Epithelial cell of proximal tubule (primary cell): ENCODE data around the gene ERMARD. TPM values are rescaled to one million over a fixed set of nuclear protein-coding genes. Genes with fewer than 3 reads are reported as not detected.

Experiments
- DNase-seq: peaks from one replicate; pipeline ENCODE4 v3.0.0-alpha.2; 2011; ENCODE audit warnings: low read depth
- H3K4me3 ChIP-seq: 2 replicates; pipeline ENCODE4 v1.5.1; 2011; ENCODE audit warnings: low read depth, mild to moderate bottlenecking, low read length
- total RNA-seq: library from RNA; depleted of rRNA; stranded (reverse); fragments of >200 nt; gene quantifications from 2 replicates; pipeline ENCODE4 v1.2.3, GENCODE V29; 2015
- TF ChIP-seq, protein P1 (sequence below): conservative IDR thresholded peaks from 2 replicates; pipeline ENCODE4 v1.5.1; 2012; ENCODE audit warnings: low read depth, mild to moderate bottlenecking, low read length

ERMARD gene
- total RNA-seq, 1 donor from 2014 or later = 9.1 TPM

DNA sequence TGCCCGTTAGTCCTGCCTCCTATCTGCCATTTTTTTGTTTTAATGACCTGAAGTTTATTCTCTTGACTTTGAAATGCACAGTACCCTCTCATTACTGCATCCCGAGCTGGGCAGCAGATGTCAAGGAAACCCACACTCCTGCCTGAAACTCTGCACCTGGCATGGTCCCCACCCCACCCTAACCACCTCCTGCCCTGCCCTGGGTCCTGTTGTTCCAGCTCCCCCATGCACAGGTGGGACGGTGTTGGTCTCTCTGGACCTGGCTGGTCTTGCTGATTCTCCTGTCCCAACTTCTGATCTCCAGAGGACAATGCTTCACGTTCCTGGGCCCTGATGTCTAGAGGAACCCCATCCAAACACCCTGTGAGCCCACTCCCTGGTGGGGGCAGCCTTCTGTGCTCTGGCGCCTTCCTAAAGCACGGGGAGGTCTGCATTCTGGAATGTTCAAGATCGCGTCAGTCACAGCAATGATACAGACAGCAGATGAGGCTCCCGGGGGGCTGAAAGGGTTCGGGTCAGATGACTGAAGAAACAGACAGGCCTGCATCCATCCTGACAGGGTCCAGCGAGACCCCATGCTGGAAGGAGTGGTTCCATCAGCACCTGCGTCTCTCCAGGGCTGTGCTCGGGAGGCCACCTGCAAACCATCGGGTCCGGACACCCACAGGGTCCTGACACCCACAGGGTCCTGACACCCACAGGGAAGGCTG lies 73.6 kb downstream of the ERMARD start:
- TF ChIP-seq, protein P1, sequence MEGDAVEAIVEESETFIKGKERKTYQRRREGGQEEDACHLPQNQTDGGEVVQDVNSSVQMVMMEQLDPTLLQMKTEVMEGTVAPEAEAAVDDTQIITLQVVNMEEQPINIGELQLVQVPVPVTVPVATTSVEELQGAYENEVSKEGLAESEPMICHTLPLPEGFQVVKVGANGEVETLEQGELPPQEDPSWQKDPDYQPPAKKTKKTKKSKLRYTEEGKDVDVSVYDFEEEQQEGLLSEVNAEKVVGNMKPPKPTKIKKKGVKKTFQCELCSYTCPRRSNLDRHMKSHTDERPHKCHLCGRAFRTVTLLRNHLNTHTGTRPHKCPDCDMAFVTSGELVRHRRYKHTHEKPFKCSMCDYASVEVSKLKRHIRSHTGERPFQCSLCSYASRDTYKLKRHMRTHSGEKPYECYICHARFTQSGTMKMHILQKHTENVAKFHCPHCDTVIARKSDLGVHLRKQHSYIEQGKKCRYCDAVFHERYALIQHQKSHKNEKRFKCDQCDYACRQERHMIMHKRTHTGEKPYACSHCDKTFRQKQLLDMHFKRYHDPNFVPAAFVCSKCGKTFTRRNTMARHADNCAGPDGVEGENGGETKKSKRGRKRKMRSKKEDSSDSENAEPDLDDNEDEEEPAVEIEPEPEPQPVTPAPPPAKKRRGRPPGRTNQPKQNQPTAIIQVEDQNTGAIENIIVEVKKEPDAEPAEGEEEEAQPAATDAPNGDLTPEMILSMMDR = no peak
- H3K4me3 ChIP-seq = no peak overlapping the region
- no peak for DNase-seq

DNA sequence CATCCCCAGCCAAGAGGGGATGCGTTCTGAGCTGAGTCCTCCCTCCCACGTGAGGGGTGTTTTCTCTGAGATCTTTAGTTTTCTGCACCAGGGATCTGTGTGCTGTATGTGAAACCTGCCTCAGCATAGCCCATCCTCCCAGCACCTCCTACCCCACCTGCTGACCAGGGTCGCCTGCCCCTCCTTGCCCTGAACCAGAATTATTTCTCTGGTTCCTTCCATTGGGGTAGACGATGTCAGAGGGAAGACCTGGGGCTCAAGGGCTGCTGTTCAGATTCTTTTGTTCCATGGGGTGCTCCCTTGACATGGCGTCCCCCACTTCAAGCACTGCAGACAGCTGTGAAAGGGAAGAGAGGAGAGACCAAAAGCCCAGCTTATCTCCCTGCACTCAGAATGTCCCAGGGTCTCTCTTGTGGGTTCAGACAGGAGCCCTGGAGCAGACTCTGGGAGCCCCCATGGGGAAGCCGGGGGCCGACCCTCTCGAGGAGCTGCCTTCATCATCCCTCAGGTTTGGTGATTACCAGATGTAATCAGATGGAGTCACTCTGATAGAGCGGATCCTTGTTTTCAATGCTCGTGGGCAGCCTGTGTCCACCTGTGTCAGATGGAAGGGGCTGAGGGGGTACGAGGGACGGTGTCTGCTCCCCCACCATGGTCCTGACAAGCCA lies 74.3 kb downstream of the ERMARD start:
- no peak for DNase-seq
- TF ChIP-seq, protein P1 = no peak
- no peak overlapping the region for H3K4me3 ChIP-seq

DNA sequence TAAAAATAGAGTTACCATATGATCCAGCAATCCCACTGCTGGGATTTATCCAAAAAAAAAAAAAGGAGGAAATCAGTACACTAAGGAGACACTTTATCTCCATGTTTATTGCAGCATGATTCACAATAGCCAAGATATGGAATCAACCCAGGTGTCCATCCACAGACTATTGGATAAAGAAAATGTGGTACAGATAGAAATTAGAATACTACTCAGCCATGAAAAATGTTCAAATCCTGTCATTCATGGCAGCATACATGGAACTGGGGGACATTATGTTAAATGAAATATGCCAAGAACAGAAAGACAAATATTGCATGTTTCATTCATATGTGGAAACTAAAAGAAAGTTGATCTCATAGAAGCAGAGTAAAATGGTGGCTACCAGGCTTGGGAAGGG lies 75.3 kb downstream of the ERMARD start:
- TF ChIP-seq, protein P1 = no peak
- H3K4me3 ChIP-seq = no peak overlapping the region
- no peak for DNase-seq

DNA sequence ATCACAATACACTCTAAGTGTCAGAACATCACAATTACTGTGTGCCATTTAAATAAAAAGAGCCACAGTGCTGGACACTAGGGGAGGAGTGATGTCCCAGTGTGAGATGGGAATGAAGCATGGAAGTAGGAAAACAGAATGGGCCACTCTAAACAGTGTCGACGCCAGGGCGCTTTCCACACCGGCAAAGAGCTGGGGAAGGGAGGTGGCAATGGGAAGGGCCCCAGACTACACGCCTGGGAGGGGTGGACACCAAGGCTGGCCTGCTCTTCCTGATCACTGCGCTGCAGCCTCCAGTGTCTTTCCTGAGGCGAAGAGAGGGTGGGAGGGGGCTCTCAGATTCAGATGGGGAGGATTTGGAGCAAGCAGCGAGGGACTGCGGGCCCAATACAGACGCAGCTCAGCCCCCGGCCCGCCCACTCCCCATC lies 75.9 kb downstream of the ERMARD start:
- H3K4me3 ChIP-seq = no peak overlapping the region
- TF ChIP-seq, protein P1 = no peak
- no peak for DNase-seq

DNA sequence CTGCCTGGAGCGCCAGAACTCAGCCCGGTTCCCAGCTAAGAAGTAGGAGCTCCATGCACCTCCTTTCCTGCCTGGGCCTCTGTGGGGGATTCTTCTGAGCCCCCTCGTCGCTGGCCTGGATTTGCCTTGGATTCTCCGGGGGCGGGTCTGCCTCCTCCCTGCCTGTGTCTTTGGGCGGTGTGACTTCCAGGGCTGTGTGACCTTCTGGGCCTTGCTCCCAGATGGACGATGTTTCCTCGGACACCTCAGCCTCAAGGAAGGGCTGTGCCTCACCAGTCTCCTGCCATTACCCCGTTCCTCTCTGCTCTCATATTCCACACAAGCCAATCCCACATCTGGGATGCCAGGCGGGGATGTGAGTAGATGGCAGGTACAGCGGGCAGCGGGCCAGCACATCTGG lies 76.8 kb downstream of the ERMARD start:
- H3K4me3 ChIP-seq = no peak overlapping the region
- DNase-seq = no peak
- TF ChIP-seq, protein P1 = no peak

DNA sequence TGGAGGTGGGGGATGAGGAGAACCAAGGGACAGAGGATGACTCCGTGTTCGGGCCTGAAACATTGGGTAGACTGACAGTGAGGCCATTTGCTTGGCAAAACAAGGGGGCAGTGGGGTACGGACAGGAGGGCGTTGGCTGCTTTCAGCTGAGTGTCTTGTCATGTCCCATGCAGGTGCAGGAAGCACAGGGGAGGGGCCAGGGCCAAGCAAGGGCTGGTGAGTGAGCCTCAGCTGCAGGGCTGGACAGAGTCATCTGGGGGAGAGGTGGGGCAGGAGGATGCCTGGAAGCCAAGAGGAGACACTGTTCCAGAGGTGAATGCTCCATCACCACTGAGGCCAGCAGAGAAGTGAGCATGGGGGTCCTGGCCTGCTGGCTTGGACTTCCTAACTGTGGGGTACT lies 78.4 kb downstream of the ERMARD start:
- no peak for DNase-seq
- TF ChIP-seq, protein P1 = no peak
- no peak overlapping the region for H3K4me3 ChIP-seq

DNA sequence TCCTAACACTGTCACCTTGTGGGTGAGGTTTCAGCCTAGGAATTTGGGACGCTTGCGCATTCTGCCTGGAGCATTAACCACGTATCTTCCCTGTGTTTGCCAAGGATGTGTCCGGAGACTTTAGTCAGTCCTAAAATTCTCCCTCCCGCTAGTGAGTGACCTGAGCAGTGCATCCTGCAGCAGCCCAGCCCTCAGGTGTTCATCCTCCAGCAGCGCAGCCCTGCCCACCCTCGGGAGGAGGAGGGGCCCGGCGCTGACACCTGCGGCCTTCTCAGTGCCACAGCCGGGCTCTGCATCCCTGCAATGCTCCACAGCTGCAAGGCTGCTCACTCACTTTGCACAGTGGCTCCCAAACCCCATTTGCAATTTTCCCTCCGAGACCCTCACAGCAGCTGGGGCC lies 79.5 kb downstream of the ERMARD start:
- no peak for DNase-seq
- no peak overlapping the region for H3K4me3 ChIP-seq
- TF ChIP-seq, protein P1 = no peak
